ENCODE results near the gene SPEN. TPM values are rescaled to one million over a fixed set of nuclear protein-coding genes. Genes with fewer than 3 reads are reported as not detected.

The SPEN gene
- total and polyA plus RNA-seq, 9 of the 15 experiments (the other 6 are each of a cell fraction or from before 2014, with no cell fraction given) = 5.7 to 87.5 (median 27.2) TPM

DNA sequence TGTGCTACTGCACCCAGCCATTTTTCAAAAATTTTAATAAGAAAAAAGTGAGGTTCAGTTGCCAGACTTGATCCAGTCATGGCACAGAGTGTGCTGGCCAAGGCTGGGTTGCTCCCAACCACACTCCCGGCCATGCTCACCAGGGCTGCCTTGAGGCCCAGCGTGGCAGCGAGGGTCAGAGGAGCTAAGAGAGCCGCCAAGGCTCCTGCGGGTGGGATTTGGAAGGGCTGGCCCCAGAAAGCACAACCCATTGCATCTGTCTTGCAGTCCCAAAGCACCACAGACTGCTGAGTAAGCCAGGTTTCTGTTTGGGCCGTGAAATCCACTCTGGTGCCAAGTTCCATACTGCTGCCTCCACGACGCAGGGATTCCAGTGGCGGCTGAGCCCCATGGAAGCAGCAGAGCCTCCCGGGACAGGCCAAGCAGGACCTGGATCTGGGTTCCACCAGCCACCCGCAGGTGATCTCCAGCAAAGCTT is 105.8 kb downstream of the SPEN start (continued):
- TF ChIP-seq HNRNPK (IDR thresholded peaks at IDR 0.05; ENCODE audit: low read depth, low read length, poor library complexity, severe bottlenecking) (no peak), ZNF551 (CRISPR knock-in tag; IDR thresholded peaks at IDR 0.05) (no peak), E2F3 (CRISPR knock-in tag; IDR thresholded peaks at IDR 0.05) (0 out of 2 replicates have a peak, but pooled peaks have one; percentile 11), RBM17 (IDR thresholded peaks at IDR 0.05; ENCODE audit: borderline replicate concordance, low read depth, low read length) (no peak), SP2 (IDR thresholded peaks at IDR 0.05; ENCODE audit: extremely low read depth, low read depth, low read length, poor library complexity, severe bottlenecking) (no peak), RHOXF2B (CRISPR knock-in tag; conservative IDR thresholded peaks at IDR 0.05) (no peak), FOXO4 (CRISPR knock-in tag; IDR thresholded peaks at IDR 0.05) (no peak), HMGN3 (IDR thresholded peaks at IDR 0.05; ENCODE audit: borderline replicate concordance, extremely low read depth, insufficient read length, low read depth, low read length) (no peak), ZC3H11A (IDR thresholded peaks at IDR 0.05; ENCODE audit: low read depth, low read length) (no peak), SMARCB1 (IDR thresholded peaks at IDR 0.05; ENCODE audit: insufficient read length, low read depth) (no peak), NR1H2 (CRISPR knock-in tag; IDR thresholded peaks at IDR 0.05) (no peak; the same call in 1 of the 2 replicates), BRD4 (IDR thresholded peaks at IDR 0.05) (peak; percentile 69; the same call in 1 of the 2 replicates), CTCFL (IDR thresholded peaks at IDR 0.05; ENCODE audit: borderline replicate concordance, insufficient read depth, low read depth, low read length, poor library complexity, severe bottlenecking) (no peak), ATF1 (CRISPR knock-in tag; IDR thresholded peaks at IDR 0.05) (no peak), ATF1 (tag; IDR thresholded peaks at IDR 0.05) (no peak), PPARD (CRISPR knock-in tag; IDR thresholded peaks at IDR 0.05) (no peak), CHD1 (IDR thresholded peaks at IDR 0.05; ENCODE audit: low read length) (peak; percentile 35), MTA3 (IDR thresholded peaks at IDR 0.05; ENCODE audit: borderline replicate concordance) (no peak), ZKSCAN8 (CRISPR knock-in tag; IDR thresholded peaks at IDR 0.05) (peak; percentile 74), KDM5B (IDR thresholded peaks at IDR 0.05; ENCODE audit: insufficient replicate concordance, low read depth, low read length) (peak; percentile 37)
- TF ChIP-seq, protein P1, sequence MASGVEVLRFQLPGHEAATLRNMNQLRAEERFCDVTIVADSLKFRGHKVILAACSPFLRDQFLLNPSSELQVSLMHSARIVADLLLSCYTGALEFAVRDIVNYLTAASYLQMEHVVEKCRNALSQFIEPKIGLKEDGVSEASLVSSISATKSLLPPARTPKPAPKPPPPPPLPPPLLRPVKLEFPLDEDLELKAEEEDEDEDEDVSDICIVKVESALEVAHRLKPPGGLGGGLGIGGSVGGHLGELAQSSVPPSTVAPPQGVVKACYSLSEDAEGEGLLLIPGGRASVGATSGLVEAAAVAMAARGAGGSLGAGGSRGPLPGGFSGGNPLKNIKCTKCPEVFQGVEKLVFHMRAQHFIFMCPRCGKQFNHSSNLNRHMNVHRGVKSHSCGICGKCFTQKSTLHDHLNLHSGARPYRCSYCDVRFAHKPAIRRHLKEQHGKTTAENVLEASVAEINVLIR (CRISPR knock-in tag; IDR thresholded peaks at IDR 0.05) = no peak
- TF ChIP-seq, protein P2, sequence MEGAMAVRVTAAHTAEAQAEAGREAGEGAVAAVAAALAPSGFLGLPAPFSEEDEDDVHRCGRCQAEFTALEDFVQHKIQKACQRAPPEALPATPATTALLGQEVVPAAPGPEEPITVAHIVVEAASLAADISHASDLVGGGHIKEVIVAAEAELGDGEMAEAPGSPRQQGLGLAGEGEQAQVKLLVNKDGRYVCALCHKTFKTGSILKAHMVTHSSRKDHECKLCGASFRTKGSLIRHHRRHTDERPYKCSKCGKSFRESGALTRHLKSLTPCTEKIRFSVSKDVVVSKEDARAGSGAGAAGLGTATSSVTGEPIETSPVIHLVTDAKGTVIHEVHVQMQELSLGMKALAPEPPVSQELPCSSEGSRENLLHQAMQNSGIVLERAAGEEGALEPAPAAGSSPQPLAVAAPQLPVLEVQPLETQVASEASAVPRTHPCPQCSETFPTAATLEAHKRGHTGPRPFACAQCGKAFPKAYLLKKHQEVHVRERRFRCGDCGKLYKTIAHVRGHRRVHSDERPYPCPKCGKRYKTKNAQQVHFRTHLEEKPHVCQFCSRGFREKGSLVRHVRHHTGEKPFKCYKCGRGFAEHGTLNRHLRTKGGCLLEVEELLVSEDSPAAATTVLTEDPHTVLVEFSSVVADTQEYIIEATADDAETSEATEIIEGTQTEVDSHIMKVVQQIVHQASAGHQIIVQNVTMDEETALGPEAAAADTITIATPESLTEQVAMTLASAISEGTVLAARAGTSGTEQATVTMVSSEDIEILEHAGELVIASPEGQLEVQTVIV (CRISPR knock-in tag; IDR thresholded peaks at IDR 0.05; ENCODE audit: borderline replicate concordance) = no peak

Measured in K562 (cell line).